HG03457 (cell line): ENCODE measurements around the gene GDPD5.

Experiments used
- ATAC-seq: cut with Tn5 transposase; IDR thresholded peaks from one replicate; pipeline ENCODE4 v1.9.1; 2021; ENCODE audit warnings: moderate number of reproducible peaks; ENCODE audit not compliant: unreplicated experiment

GDPD5 gene

GRCh38 chr11:75403983-75404658 is 121.6 kb downstream of the GDPD5 start:
- ATAC-seq = no peak

- ATAC-seq = no peak
Observed at GRCh38 chr11:75403037-75403436, 122.7 kb downstream of the GDPD5 start.

- no peak for ATAC-seq
Observed at GRCh38 chr11:75402002-75402773, 123.6 kb downstream of the GDPD5 start.

- no peak for ATAC-seq
Observed at GRCh38 chr11:75400146-75400865, 125.4 kb downstream of the GDPD5 start.

GRCh38 chr11:75399344-75400145 is 126.2 kb downstream of the GDPD5 start, which contains the start of gene RPS3:
TSS of gene RPS3 (plus strand) at chr11:75399518. CDS start at chr11:75399548, 30 bp downstream.
- ATAC-seq = peak; percentile 73

- no peak for ATAC-seq
Observed at GRCh38 chr11:75398906-75399305, 126.8 kb downstream of the GDPD5 start.

- ATAC-seq = no peak
Observed at GRCh38 chr11:75394085-75394840, 131.5 kb downstream of the GDPD5 start.

GRCh38 chr11:75389925-75390324 is 135.8 kb downstream of the GDPD5 start:
- no peak for ATAC-seq

GRCh38 chr11:75389276-75389605 is 136.5 kb downstream of the GDPD5 start:
- no peak for ATAC-seq

- no peak for ATAC-seq
Observed at GRCh38 chr11:75388386-75389275, 137.1 kb downstream of the GDPD5 start.

- ATAC-seq = no peak
Observed at GRCh38 chr11:75387736-75388294, 137.9 kb downstream of the GDPD5 start.

GRCh38 chr11:75386942-75387630 is 138.7 kb downstream of the GDPD5 start:
- ATAC-seq = no peak
